GM18873 (cell line): ENCODE data around the gene PIEZO2.
"Not testable (repeated sequence)": the region's sequence is repeated elsewhere in the genome, so short reads cannot be mapped to it uniquely, and the experiment has no call there.

ENCODE experiments used
- ATAC-seq: cut with Tn5 transposase; IDR thresholded peaks from one replicate; pipeline ENCODE4 v1.9.1; 2021; ENCODE audit warnings: mild to moderate bottlenecking, moderate library complexity, moderate number of reproducible peaks; ENCODE audit not compliant: unreplicated experiment, low FRiP score

Gene PIEZO2

DNA sequence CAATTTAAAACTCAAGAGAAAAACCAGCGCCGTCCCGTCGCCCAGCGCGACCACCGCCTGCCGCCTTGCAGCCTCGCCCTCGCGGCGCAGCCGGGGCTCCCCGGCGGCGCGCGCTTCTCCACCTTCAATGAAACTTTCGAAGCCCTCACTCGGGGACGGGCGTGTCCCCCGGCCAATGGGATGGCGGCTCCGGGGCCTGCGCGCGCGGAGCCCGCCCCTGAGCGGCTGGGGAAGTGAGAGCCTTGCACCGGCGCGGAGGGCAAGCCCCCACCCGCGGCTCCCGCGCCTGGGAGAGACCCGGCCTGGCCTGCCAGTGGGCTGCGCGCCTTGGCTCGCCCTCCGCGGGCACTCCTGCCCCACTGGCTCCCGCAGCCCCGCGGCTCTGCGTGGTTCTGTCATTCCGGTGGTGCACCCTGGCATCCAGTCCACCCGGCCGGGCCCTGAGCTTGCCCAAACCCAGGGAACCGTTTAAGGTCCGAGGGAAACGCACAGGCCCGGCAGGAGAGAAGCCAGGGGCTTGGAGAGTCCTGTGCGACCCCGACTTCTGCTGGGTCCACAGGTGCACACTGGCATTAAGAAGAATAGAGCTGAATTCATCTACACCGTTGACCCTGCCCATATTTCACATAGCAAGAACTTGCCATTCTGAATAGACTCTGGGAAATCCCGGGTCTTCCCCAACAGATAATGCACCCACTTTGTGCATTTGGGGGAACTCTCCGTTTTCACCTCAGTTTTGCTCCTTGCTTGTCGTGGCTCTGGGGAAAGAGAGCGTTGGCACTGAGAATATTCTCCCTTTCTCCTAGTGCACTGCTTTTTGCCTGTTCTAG, at the start of gene PIEZO2:
Gene PIEZO2, minus strand, starts transcription at position 129 of the 830 bp plus-strand sequence. CDS start 981 bp downstream, outside the sequence.
- no peak for ATAC-seq

DNA sequence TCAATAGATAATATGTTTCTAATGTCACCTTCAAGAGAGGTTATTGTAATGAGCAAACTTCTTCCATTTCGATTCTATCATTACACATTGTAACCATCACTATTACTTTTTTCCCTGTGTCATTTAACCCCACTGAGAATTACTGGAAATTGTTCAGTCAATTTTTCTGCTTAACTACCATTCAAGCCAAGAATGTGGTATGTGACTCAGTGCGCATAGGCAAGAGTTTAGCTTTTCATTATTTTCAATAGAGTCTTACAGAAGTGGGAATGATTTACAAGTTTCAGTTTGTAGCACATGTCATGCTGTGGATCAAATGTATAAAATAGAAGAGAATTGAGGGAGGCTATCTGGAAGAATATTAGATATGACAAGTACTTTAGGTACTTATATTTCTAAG, 34.3 kb upstream of the PIEZO2 start:
- ATAC-seq, result no peak

DNA sequence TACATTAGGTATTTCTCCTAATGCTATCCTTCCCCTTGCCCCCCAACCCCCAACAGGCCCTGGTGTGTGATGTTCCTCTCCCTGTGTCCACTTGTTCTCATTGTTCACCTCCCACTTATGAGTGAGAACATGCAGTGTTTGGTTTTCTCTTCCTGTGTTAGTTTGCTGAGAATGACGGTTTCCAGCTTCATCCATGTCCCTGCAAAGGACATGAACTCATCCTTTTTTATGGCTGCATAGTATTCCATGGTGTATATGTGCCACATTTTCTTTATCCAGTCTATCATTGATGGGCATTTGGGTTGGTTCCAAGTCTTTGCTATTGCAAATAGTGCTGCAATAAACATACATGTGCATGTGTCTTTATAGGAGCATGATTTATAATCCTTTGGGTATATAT, 32.3 kb upstream of the PIEZO2 start:
- ATAC-seq, result not testable (repeated sequence)

DNA sequence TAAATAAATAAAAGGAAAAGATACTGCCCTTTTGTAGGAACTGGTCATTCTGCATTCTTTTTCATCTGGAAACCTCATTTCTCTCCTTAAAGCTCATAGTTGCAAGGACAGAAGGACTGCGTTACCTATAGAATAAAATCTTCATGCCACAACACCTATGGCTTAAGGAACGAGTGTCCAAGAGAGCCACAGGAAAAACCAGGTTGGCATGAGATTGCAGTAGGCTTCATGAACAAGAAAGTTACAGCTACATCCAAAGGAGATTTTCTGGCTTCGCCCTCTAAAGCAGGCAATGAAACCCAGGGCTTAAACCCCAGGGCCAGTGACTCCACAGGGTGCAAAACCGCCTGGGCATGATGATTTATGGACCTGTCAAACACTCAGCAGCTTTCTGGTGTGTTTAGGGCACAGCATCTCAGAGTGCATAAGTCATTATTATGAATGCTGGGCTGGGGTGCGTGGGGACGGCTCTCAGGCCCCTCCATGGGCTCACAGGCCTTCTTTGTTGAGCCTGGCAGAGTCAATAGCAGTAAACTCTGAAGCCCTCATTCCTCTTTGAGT, 30.7 kb upstream of the PIEZO2 start:
- no peak for ATAC-seq

DNA sequence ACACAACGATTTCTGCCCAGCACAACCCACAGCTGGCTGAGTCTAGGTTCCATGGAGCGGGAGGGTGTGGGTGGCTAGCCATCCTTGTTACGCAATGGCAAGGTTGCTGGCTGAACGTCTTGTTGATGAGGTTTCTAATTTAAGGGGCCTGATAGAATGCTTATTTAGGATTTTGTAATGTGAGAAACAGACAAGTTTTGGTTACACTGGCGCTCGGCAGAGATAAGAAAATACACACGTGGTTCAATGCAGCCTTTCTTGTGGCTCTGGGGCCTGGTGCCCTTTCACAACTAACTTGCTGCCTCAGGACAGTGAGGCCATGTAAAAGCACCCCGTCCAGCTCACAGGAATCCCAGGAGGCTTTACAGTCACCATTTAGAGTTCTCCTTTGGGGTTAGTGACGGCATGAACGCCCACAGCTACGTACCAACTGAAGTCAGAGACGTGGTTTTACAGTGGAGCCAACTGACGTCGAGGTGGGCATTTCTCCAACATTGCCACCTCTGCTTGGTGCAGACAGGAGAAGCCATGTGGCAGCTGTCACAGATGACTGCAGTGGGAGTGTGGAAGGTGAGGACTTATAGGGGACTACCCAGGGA, 29.7 kb upstream of the PIEZO2 start:
- ATAC-seq, result no peak

DNA sequence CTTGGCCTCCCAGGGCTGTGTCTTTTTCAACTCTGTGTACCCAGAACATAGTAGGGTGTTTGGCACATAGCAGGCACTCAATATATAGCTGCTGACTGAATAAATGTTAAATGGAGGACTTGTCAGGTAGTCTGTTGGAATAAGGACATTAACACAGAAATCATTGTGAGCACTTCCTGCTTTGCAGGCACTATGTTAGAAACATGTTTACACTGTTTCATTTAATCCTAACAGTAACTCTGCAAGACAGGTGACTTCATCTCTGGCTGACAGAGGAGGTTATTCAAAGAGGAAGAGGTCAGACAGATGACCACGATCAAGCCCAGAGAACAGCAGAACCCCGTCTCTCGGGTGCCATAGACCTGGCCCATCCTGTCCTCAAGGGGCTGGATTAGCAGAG, 28.0 kb upstream of the PIEZO2 start:
- ATAC-seq, result no peak

DNA sequence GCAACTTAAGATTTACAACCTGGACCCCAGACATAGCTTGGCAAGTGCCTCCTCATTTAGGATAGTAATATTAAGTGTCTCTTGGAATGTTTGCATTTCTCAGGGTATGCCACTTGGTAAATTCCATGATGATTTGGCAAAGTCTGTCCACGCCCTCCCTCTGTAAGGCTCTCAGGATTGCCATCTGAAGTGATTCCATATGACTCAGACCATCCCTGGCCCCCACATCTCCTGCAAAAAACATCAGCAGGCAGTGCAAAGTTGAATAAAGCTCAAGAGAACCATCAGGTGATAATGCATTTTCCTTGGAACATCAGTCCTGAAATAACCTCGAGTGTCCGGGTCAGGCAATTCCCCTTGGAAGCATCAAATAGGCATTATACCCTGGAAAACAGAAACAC, 27.1 kb upstream of the PIEZO2 start:
- no peak for ATAC-seq

DNA sequence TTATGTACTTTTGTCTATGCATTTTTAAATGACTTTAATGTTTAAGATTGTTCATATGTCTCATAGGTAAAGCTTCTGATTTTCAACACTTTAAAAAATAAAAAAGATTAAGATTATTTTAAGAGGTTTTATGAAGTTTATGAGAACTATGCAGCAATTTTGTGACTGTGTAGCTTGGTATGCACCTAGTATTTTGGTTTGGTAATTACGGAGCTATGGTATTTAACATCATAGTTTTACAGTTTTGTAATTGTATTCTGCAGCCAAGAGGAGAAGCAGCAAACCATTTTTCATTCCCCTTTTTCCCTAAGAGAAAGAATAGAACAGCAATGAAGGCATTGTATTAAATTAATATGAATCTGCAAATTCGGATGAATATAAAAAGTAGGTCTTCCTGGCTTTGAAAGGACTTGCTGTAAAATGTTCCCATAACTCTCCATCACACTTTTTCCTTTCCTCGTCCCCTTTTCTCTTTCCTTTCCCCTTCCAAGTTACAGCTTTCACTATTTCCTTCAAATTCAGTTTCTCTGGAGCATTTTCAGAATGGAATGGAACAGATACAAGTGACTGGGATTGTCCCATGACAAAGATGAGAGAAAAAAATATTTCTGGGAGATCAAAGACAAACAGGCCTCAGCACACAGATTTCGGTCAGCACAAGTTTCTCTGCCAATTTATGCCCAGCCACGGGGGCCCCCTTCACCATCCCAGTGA, 26.1 kb upstream of the PIEZO2 start:
- no peak for ATAC-seq

DNA sequence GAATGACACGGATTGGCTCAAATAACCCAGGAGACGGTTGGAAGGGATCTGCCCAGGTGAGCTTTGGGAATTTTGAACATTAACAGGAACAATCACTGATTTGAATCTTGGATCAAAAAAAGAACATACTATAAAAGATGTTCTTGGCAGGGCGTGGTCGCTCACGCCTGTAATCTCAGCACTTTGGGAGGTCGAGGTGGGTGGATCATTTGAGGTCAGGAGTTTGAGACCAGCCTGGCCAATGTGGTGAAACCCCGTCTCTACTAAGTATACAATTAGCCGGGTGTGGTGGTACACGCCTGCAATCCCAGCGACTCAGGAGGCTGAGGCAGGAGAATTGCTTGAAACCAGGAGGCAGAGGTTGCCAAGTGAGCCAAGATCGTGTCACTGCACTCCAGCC, 24.8 kb upstream of the PIEZO2 start:
- not testable (repeated sequence) for ATAC-seq

DNA sequence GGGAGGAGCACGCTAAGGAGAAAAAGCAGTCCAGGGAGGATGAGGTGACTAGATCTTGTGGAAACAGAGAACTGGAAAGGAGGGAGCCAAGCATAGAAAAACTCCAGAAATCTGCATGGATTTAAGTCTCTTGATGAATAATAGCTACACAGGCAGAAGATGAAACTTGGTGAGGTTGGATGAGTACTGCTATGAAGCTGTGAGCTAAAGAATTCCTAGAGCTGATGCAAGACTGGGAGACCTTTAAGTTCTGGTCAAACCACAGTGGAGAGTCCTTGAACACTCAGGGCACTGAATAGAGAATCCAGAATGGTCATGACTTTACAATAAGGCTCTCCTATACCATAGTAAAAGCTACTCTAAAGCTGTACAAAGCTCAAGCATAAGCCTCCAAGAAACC, 18.4 kb upstream of the PIEZO2 start:
- ATAC-seq, result no peak

DNA sequence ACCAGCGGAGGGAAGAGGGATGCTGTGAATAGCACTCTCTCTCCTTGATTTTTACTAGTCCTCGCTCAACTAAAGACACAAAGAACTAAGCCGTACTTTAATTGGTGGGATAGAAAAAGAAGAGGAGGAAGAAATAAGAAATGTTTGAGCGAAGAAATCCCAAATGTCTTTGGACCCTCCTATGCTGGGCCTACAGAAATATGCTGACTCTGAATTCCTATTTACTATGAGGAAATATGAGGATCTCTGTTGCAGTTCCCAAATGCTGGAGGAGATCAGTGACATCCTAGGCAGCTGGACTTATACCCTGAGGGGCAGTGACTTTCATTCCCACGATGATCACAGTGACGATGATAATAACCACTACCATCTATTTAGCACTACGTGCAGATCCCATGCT, 16.6 kb upstream of the PIEZO2 start:
- no peak for ATAC-seq

DNA sequence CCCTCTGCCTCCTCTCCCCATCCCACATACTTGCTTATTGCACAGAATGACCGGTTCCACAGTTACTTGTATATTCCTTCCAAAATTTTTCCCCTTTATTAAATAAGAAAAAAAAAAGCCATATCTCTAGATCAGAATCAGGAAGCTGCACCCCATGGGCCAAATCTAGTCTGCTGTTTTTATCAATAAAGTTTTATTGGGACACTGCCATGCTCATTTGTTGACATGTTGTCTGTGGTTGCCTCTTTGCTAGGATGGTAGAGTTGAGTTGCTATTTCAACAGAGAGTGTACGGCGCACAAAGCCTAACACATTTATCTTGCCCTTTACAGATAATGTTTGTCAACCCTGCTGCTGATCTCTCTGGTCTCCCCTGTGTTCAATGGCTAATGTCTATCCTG, 15.8 kb upstream of the PIEZO2 start:
- ATAC-seq, result no peak

DNA sequence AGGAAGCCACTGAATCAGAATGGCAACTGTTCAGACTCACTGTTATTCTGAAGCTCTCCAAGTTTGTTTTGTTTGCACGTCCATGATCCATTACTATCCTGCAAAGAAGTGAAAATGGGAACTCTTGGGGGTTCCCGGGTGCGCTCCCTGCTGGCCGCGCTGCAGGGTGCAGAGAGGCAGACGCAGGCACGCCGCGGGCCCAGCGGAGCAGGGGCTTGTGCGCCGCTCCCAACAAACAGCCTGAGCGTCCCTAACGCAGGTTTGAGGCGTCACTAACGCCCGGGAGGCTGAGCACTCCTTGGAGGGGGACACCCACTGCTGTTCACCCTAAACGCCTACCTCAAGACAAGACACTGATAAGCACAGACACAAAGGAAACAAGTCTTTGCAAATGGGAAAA, 14.3 kb upstream of the PIEZO2 start:
- ATAC-seq, result no peak

DNA sequence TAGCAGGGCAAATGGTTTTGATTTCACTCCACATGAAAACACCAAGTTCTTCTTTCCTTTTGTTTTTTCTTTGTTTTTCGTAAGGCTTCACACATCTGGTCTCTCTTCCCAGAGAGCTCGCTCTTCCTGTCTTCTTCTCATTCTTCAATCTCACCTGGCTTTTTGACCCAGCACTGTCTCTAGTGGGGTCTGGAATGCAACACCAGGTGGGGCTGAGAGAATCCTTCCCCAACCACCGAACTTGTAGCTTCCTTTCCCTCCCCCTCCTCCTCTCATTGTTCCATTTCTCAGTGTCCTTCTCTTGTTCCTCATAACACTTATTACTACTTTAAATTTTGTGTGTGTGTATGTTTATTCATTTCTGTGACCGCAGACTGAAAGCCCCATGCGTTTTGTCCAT, 13.5 kb upstream of the PIEZO2 start:
- ATAC-seq, result no peak

DNA sequence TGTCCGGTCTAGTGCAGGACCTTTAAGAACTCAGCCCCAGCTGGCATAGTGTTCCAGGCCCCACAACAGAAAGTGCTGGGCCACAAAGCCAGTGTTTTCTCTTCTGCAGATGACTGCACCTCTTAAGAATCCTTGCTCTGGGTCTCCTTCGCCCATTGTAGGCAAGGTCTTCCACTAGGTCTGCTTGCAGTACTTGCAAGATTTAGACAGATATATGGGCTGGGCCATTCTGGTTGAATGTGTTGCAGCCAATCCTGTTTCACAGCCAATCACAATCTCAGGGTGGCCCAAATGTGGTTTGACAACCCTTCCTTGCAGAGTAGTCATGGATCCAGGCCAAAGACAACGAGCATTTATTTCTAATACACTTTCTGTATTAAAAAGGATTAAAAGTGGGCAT, 13.1 kb upstream of the PIEZO2 start:
- ATAC-seq, result no peak

DNA sequence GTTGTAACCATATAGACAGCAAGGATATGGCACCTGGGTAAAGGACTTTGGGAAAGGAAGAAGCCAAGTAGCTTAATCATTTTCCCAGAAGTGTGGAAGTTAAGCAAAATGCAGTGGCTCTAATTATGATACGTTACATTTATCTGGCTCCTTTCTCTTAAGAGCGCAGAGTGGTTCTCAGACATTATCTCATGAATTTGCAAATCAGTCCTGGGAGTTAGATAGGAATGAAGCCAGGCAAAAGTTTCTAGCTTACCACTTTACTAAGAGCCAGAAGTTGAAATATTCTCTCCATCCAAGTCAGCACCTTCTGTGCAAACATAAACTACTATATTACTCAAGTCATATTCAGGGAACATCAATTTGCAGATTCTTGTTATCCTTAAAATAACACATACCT, 10.9 kb upstream of the PIEZO2 start:
- no peak for ATAC-seq

DNA sequence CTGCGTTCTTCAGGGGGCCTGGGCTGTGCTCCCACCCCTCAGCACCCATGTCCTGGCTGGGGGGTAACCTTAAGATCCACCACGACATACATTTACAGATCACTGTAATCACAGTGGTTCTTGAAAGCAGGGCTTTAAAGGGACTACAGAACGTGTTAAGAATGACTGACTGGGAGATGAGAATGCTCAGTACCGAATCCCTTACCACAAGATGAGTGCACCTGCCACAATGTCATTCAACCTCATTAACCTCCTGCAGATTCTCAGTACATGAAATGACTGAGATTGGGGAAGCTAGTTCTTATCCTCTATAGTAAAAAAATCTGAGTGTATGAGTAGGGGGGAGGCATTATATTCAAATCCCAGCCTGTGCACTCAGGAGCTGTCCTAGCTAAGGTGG, 10.5 kb upstream of the PIEZO2 start:
- ATAC-seq, result no peak

DNA sequence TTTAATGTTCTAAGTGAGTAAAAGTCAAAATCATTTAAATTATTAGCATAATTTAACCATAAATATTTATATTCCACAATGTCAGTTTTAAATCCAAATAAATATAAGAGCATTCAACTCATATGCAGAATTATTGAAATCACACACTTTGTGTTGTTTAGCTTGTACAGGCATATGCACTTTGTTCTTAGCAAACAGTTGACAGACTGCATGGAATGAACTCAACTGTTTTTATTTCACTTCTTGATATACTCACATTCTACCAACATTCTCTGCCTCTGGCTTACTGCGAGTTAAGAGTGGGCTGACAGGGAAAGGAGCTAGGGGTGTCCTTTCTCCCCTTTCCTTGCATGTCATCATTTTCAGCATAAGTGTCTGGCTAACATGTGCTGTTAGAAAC, 7.6 kb upstream of the PIEZO2 start:
- no peak for ATAC-seq

DNA sequence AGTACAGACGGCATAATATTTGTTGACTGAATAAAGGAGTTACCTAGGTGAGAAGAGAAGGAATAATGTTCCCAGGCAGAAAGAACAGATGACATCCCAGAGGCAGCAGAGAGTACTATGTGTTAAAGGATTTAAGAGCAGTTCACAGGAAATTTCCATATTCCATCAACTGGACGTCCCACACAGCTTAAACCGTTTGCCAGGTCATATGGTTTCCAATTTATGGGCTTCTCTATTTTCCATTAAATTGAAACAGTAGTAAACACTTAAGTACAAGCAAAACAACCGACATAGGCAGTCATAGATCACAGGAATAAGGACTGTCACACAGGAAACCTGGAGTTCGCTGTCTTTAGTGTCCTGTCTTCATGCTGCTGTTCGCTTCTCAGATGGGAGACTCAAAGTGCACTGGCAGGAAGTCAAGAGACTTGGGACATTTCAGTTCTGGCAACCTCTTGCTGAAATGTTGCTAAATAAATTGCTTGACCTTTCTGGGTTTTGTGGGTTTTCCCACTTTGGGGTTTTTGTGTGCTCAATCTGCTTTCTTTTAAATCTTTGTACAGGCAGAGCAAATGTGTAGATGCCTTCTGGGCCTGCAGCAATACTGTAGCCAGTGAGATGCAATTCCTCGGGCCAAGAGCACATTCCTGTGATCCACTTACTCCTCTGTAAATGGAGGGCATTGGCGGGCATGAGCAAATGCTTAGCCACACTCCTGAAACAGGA, 5.8 kb upstream of the PIEZO2 start:
- ATAC-seq, result no peak

DNA sequence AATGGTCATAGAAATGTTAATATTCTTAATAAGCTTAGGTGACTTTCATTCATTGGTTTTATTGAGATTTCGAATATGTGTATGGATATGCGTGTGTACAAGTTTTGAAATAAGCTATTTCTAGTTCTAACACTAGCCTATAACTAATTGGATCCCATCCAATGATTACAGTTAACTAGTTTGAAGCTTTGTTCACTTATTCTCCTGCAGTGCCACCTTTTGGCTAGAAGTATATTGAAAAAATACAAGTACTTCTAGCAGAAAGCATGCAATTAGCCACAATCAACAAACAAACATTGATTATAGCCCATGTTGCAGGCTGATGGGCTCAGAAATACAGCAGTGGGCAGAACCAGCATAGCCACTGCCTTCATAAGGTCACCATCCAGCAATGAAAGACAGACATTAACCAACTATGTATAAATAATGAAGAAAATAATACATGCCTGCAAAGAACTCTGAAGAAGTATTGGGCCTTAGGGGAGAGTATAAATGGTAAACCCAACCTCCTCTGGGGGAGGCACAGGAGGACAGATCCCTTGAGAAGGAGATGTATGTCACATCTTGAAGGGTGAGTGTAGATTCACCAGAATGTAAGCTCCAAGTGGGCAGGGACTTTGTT, 5.1 kb upstream of the PIEZO2 start:
- ATAC-seq, result no peak
